Mucosa of descending colon (tissue), 3 donors: Measurements from ENCODE around the gene TGIF2. TPM values are rescaled to one million over a fixed set of nuclear protein-coding genes. Genes with fewer than 3 reads are reported as not detected.
"Not testable (repeated sequence)": the region's sequence is repeated elsewhere in the genome, so short reads cannot be mapped to it uniquely, and the experiment has no call there.

Experiments used
- ATAC-seq: fragments of 200-7000 bp; cut with Tn5 transposase; one replicate; pipeline ENCODE4 v1.9.1; 2020; ENCODE audit warnings: mild to moderate bottlenecking, moderate library complexity
- DNase-seq, 3 donors: peaks; one replicate each; pipeline ENCODE4 v3.0.0-alpha.2; 2020
- H3K36me3 ChIP-seq: fragments of 200-600 bp; one replicate; pipeline ENCODE4 v1.8.0; 2021; ENCODE audit warnings: low read depth, mild to moderate bottlenecking
- H3K4me1 ChIP-seq: fragments of 200-600 bp; one replicate; pipeline ENCODE4 v1.8.0; 2021; ENCODE audit warnings: low read depth, mild to moderate bottlenecking
- H3K4me3 ChIP-seq: fragments of 200-600 bp; one replicate; pipeline ENCODE4 v1.8.0; 2021; ENCODE audit warnings: mild to moderate bottlenecking
- H3K9me3 ChIP-seq: fragments of 200-600 bp; one replicate; pipeline ENCODE4 v1.8.0; 2021; ENCODE audit warnings: mild to moderate bottlenecking
- intact Hi-C, 2 donors: fragments of 100-400 bp; cut with DNase I in 1 of 2; cut with micrococcal nuclease in 1 of 2; formaldehyde crosslinking; loops; one replicate each; pipeline versions ENCODE4 v1.11.0 to v1.11.1; 2022; cut with DNase I, micrococcal nuclease
- total RNA-seq, 3 donors: library from RNA; stranded (reverse); fragmentation: NEBNext Ultra II Directional in 2 of 3; extraction: Animal tissue kit (Norgen Biotek cat#: 25700) in 2 of 3; gene quantifications; one replicate each; pipeline versions ENCODE4 v1.2.1 to v1.2.4, GENCODE V29; 2021 to 2023
- TF ChIP-seq, protein P1 (sequence below): fragments of 200-600 bp; IDR thresholded peaks from one replicate; pipeline ENCODE4 v1.8.0; 2022; ENCODE audit warnings: antibody characterized with exemption, mild to moderate bottlenecking
- donor health status: DM: no; HTN: no; CAD: no; lungs with moderate emphysema.
- donor health status: DM: no; HTN: no; CAD: no.
- donor health status: DM: no; HTN: yes; CAD: no.

Gene TGIF2
- total RNA-seq, 3 donors from 2014 or later: 4.2 to 13.3 (median 6.5) TPM

DNA sequence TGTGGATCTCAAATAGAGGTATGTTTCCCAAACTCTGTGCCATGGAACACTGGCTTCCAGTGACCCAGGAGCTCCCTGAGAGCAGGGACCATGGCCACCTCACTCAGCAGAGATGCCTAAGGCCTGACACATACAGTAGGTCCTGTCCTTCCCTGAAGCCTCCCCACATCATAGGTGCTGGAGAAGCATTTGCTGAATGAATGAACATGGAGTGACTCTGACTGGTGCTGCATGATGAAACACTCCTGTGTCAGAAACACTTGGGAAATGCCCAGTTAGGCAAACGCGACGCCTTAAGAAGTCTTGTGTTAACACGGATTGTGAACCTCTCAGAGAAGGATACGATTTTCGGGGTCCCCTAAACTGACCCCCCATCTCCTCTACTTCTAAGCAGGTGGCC is 58.2 kb downstream of the TGIF2 start:
- TF ChIP-seq, protein P1, sequence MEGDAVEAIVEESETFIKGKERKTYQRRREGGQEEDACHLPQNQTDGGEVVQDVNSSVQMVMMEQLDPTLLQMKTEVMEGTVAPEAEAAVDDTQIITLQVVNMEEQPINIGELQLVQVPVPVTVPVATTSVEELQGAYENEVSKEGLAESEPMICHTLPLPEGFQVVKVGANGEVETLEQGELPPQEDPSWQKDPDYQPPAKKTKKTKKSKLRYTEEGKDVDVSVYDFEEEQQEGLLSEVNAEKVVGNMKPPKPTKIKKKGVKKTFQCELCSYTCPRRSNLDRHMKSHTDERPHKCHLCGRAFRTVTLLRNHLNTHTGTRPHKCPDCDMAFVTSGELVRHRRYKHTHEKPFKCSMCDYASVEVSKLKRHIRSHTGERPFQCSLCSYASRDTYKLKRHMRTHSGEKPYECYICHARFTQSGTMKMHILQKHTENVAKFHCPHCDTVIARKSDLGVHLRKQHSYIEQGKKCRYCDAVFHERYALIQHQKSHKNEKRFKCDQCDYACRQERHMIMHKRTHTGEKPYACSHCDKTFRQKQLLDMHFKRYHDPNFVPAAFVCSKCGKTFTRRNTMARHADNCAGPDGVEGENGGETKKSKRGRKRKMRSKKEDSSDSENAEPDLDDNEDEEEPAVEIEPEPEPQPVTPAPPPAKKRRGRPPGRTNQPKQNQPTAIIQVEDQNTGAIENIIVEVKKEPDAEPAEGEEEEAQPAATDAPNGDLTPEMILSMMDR: no peak
- intact Hi-C loops: no loop called here
- no peak overlapping the region for H3K4me3 ChIP-seq
- H3K36me3 ChIP-seq: no peaks in the 10 kb centered on the region
- H3K4me1 ChIP-seq: no peaks in the 10 kb centered on the region
- DNase-seq (no peak), ATAC-seq (no peak)
- no peaks in the 10 kb centered on the region for H3K9me3 ChIP-seq

DNA sequence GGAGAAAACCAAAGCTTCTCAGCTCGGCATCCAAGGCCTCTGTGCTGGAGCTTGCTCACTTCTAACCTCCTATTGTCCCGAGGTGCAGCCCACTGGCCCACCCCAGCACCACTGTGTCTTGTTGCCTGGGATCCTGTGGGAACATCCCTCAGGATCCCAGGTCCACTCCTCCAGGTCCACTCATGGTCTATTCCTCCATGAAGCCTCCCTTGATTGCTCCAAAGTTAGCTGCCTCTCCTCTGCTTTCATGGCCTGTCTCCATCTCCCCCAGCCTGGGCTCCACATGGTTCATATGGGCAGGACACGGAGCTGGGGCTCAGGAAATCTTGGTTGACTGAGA is 58.7 kb downstream of the TGIF2 start:
- no peak for ATAC-seq
- TF ChIP-seq, protein P1: no peak
- H3K9me3 ChIP-seq: no peaks in the 10 kb centered on the region
- no peak overlapping the region for H3K4me3 ChIP-seq
- intact Hi-C loops: no loop called here
- H3K36me3 ChIP-seq: no peaks in the 10 kb centered on the region
- DNase-seq: no peak
- no peaks in the 10 kb centered on the region for H3K4me1 ChIP-seq

DNA sequence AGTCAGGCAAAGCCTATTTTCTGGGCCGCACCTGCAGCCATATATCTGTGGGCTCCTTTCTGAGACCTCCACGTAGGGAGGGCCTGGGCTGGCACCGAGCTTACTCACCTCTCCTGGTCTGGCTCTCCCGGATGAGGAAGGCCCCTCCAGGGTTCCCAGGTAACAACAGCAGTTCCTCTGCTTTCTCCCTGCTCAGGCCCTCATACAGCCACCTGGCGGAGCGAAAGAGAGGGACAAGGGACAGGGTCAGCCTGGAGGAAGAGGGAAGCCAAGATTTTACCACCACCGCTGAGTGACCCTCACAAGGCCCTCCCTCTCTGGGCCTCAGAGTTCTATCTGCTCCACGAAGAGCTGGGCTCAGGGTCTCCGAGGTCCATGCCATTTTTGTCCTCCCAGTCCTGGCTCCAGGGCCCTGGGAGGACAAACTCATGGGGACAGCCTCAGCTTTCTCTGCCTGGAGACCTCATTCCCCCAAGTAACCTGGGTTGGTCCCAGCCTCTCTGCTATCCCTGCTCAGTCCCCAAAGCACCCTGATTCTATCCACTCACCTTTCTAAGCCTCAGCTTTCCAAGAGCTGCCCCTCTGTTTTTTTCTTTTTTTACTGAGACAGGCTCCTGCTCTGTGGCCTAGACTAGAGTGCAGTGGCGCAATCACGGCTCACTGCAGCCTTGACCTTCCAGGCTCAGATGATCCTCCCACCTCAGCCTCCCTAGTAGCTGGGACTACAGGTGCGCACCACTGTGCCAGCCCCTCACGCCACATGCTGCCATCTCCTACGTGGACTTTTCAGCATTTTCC is 59.3 kb downstream of the TGIF2 start:
- TF ChIP-seq, protein P1: no peak
- H3K36me3 ChIP-seq: no peaks in the 10 kb centered on the region
- H3K4me1 ChIP-seq: no peaks in the 10 kb centered on the region
- intact Hi-C loops: no loop called here
- ATAC-seq (no peak), DNase-seq (no peak)
- H3K9me3 ChIP-seq: no peaks in the 10 kb centered on the region
- H3K4me3 ChIP-seq: no peak overlapping the region

DNA sequence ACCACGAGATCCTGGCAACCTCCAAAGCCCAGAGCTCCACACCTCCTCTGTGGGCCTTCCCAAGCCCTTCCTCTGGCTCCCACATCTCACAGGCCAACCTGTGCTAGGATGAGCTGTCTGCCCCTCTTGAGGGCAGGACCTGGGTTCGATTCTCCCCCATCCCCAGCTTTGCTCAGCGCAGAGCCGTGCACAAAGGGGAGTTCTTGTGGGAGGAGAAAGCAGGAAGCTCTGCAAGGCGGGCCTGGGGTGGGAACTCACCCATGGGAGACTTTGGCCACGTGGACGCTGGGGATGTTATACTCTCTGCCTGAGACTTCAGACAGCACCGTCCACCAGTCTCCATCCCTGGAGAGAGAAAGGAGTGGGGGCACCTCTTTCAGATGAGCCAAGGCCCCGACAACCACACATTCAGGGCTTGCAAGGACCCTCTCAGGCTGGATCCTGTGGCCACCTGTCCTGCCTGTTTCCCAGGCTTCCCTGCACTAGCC is 59.9 kb downstream of the TGIF2 start:
- intact Hi-C loops: no loop called here
- Histone ChIP-seq H3K4me3 (no peak overlapping the region), H3K36me3 (no peaks in the 10 kb centered on the region), H3K4me1 (no peaks in the 10 kb centered on the region), H3K9me3 (no peaks in the 10 kb centered on the region)
- TF ChIP-seq, protein P1: no peak
- no peak for DNase-seq
- ATAC-seq: no peak

DNA sequence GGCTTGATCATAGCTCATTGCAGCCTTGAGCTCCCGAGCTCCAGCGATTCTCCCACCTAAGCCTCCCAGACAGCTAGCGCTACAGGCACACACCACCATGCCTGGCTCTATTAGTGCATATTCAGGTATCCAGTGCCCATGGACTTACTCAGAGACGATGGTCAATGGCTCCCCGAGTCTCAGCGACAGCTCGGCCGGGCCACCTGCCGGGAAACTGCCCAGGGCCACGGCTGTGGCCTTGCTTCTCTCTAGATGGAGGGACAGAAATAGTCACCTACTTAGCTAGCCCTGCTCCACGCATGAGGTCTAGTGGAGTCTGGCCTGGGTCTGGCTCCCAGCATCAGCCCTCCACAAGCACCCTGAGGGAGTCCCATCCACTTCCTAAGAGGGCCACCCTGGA is 60.9 kb downstream of the TGIF2 start:
- DNase-seq: no peak
- intact Hi-C loops: no loop called here
- Histone ChIP-seq H3K9me3 (no peaks in the 10 kb centered on the region), H3K4me3 (no peak overlapping the region), H3K36me3 (no peaks in the 10 kb centered on the region), H3K4me1 (no peaks in the 10 kb centered on the region)
- ATAC-seq: no peak
- TF ChIP-seq, protein P1: no peak

DNA sequence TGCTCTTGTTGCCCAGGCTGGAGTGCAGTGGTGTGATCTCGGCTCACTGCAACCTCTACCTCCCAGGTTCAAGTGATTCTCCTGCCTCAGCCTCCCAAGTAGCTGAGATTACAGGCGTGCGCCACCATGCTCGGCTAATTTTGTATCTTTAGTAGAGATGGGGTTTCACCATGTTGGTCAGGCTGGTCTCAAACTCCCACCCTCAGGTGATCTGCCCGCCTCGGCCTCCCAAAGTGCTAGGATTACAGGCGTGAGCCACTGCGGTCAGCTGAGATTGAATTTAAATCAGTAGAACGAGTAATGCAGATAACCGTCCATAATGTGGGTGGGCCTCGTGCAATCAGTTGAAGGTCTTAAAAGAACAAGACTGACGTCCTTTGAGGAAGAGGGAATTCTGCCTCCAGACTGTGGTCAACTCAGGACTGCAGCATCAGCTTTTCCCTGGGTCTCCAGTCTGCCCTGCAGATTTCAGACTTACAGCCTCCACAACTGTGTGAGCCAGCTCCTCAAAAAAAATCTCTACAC is 65.5 kb downstream of the TGIF2 start:
- DNase-seq, H3K36me3 ChIP-seq, H3K4me1 ChIP-seq, ATAC-seq, intact Hi-C loops, H3K4me3 ChIP-seq, H3K9me3 ChIP-seq: not testable (repeated sequence)
